ENCODE data around the gene MTMR12. TPM values are rescaled to one million over a fixed set of nuclear protein-coding genes. Genes with fewer than 3 reads are reported as not detected.

Gene MTMR12
- total RNA-seq, 1 donor from 2014 or later = 25.6 TPM

DNA sequence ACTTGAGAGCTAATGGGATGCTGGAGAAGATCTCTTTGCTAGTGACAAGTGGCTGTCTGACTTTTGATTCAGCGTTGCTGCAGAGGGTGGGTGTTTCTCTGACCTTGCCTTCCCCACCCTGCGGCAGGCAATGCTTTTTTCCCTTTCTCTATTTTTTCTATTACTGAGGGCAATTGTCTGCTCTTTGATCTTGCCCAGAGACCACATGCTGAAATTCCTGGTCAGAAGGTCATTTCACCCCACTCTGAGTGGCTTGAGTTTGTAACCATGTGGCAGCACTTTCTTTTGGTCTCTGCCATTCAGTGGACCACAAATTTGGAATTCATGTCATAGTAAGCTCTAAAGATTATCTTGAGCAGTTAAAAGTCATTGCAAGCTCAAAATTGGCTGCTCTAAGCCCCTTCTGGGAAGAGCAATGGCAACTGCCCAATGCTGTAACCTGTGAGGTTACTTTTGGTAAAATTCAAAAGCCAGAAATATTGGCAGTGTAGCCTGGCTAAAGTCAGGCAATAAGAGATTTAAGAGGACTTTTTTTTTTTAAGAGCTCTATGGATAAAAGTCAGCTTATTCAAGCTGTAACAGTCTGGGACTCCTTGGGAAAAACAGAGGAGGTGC is 30.4 kb upstream of the MTMR12 start:
- Mint-ChIP-seq H3K36me3 (ENCODE audit: unreplicated experiment) (peaks cover 8% of the 10 kb centered on the region), H3K9me3 (ENCODE audit: unreplicated experiment) (peaks cover 10% of the 10 kb centered on the region), H3K4me3 (ENCODE audit: unreplicated experiment) (no peak overlapping the region), H3K4me1 (ENCODE audit: low read depth, unreplicated experiment) (no peaks in the 10 kb centered on the region), H3K27me3 (ENCODE audit: unreplicated experiment) (peaks cover 2% of the 10 kb centered on the region), H3K27ac (ENCODE audit: unreplicated experiment) (no peak overlapping the region)
- no peak for DNase-seq
- TF ChIP-seq, protein P1, sequence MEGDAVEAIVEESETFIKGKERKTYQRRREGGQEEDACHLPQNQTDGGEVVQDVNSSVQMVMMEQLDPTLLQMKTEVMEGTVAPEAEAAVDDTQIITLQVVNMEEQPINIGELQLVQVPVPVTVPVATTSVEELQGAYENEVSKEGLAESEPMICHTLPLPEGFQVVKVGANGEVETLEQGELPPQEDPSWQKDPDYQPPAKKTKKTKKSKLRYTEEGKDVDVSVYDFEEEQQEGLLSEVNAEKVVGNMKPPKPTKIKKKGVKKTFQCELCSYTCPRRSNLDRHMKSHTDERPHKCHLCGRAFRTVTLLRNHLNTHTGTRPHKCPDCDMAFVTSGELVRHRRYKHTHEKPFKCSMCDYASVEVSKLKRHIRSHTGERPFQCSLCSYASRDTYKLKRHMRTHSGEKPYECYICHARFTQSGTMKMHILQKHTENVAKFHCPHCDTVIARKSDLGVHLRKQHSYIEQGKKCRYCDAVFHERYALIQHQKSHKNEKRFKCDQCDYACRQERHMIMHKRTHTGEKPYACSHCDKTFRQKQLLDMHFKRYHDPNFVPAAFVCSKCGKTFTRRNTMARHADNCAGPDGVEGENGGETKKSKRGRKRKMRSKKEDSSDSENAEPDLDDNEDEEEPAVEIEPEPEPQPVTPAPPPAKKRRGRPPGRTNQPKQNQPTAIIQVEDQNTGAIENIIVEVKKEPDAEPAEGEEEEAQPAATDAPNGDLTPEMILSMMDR (IDR thresholded peaks at IDR 0.05; ENCODE audit: partially characterized antibody, unreplicated experiment) = no peak

DNA sequence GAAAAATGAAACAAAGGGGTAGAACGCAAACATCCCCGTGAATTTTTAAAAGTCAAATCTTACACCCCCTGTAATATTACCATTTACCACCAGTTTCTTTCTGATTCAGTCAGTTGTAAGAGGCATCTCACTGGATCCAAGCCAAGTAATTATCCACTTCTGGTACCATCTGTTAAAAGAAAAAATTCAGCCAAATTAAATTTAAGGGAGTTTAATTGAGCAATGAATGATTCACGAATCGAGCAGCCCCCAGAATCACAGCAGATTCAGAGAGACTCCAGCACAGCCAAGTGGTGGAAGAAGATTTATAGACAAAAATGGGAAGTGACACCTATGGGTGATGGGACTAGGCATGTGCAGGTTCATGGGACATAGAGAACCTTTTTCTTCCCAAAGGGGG is 29.9 kb upstream of the MTMR12 start:
- no peaks in the 10 kb centered on the region for H3K4me1 Mint-ChIP-seq (ENCODE audit: low read depth, unreplicated experiment)

DNA sequence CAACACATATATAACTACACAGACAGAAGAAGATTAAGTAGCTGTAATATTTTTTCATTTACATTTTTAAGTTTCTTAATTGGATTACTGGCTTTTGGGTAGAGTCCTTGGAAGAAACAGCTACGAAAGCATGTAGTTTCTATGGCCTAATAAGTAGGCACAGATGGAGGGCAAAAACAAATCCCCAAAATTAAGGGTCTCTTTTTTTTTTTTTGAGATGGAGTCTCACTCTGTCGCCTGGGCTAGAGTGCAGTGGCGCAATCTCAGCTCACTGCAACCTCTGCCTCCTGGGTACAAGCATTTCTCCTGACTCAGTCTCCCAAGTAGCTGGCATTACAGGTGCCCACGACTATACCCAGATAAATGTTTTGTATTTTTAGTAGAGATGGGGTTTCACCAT is 27.1 kb upstream of the MTMR12 start:
- DNase-seq = no peak
- TF ChIP-seq, protein P1 (IDR thresholded peaks at IDR 0.05; ENCODE audit: partially characterized antibody, unreplicated experiment) = no peak
- Mint-ChIP-seq H3K27me3 (ENCODE audit: unreplicated experiment) (peaks cover 2% of the 10 kb centered on the region), H3K4me1 (ENCODE audit: low read depth, unreplicated experiment) (no peaks in the 10 kb centered on the region), H3K9me3 (ENCODE audit: unreplicated experiment) (peaks cover 10% of the 10 kb centered on the region), H3K36me3 (ENCODE audit: unreplicated experiment) (peaks cover 14% of the 10 kb centered on the region), H3K27ac (ENCODE audit: unreplicated experiment) (no peak overlapping the region), H3K4me3 (ENCODE audit: unreplicated experiment) (no peak overlapping the region)

More for the DNA sequence above, 29.9 kb upstream of the MTMR12 start:
- TF ChIP-seq, protein P1 (IDR thresholded peaks at IDR 0.05; ENCODE audit: partially characterized antibody, unreplicated experiment) = no peak
- Mint-ChIP-seq H3K4me3 (ENCODE audit: unreplicated experiment) (no peak overlapping the region), H3K9me3 (ENCODE audit: unreplicated experiment) (peaks cover 10% of the 10 kb centered on the region), H3K27me3 (ENCODE audit: unreplicated experiment) (peaks cover 2% of the 10 kb centered on the region), H3K36me3 (ENCODE audit: unreplicated experiment) (peaks cover 8% of the 10 kb centered on the region), H3K27ac (ENCODE audit: unreplicated experiment) (no peak overlapping the region)
- no peak for DNase-seq

DNA sequence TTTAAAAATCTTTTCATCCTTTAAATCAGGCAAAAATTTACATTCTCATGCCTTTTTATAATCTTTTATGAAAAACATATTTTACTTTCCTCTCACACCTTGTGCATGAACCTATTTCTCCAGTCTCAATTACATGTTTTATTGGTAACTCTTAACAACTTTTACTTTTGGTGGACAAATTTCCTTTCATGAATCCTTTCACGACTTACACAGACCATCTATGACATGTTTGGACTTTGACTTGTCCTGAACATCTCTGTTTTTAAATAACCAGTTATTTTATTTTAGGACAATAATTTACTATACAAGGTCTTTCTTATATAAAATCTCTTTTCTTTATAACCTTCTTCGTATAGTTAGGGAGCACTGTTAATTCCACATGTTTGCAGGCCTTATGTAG is 26.5 kb upstream of the MTMR12 start:
- Mint-ChIP-seq H3K4me3 (ENCODE audit: unreplicated experiment) (no peak overlapping the region), H3K9me3 (ENCODE audit: unreplicated experiment) (peaks cover 14% of the 10 kb centered on the region), H3K4me1 (ENCODE audit: low read depth, unreplicated experiment) (no peaks in the 10 kb centered on the region), H3K36me3 (ENCODE audit: unreplicated experiment) (peaks cover 21% of the 10 kb centered on the region), H3K27me3 (ENCODE audit: unreplicated experiment) (peaks cover 2% of the 10 kb centered on the region), H3K27ac (ENCODE audit: unreplicated experiment) (no peak overlapping the region)
- DNase-seq = no peak
- TF ChIP-seq, protein P1 (IDR thresholded peaks at IDR 0.05; ENCODE audit: partially characterized antibody, unreplicated experiment) = no peak

DNA sequence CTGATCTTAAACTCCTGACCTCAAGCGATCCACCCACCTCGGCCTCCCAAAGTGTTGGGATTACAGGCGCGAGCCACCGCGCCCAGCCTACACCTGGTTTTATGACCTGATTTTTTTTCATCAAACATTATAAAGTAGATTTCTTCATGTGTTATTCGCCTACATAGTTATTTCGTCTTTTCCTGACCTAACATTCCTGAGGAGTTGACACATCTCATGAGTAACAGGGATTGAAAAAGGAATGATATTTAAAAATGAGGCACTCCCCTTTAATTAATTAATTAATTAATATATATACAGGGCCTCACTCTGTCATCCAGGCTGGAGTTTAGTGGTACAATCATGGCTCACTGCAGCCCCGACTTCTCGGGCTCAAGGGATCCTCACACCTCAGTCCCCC is 20.2 kb upstream of the MTMR12 start:
- H3K27me3 Mint-ChIP-seq (ENCODE audit: unreplicated experiment) = no peaks in the 10 kb centered on the region
- DNase-seq = no peak
- H3K9me3 Mint-ChIP-seq (ENCODE audit: unreplicated experiment) = peaks cover 5% of the 10 kb centered on the region

More for the DNA sequence above, 20.2 kb upstream of the MTMR12 start:
- Mint-ChIP-seq H3K36me3 (ENCODE audit: unreplicated experiment) (peaks cover 14% of the 10 kb centered on the region), H3K4me3 (ENCODE audit: unreplicated experiment) (no peak overlapping the region), H3K4me1 (ENCODE audit: low read depth, unreplicated experiment) (no peaks in the 10 kb centered on the region), H3K27ac (ENCODE audit: unreplicated experiment) (no peak overlapping the region)
- TF ChIP-seq, protein P1 (IDR thresholded peaks at IDR 0.05; ENCODE audit: partially characterized antibody, unreplicated experiment) = no peak

Measured in glutamatergic neuron (in vitro differentiated cells).